ENCODE data around the gene NEUROG1. TPM values are rescaled to one million over a fixed set of nuclear protein-coding genes. Genes with fewer than 3 reads are reported as not detected.

NEUROG1 gene
- total and polyA plus RNA-seq, 2 donors from 2014 or later: not detected

DNA sequence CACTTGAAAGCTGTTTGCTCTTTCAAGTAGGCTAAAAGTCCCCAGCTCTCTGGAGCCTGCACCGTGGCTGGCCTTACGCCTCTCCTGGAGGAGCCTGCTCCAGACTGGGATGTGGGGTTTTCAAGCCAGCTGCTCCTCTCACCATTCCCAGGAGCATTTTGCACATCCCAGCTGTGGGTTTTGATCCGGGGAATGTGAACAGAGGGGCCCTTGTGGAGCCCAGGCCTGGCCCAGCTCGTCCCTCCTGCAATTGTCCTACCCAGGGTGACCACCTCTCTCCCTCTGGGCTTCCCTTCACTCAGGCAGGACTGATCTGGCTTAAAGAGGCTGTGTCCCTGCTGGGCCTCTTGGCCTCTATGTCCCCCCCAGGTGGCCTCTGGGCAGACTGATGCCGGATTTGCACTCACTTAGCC lies 51.1 kb downstream of the NEUROG1 start:
- DNase-seq (no peak), FAIRE-seq (no peak)
- no peak for TF ChIP-seq CTCF (IDR thresholded peaks at IDR 0.05; ENCODE audit: borderline replicate concordance, extremely low read depth, insufficient read depth)
- Histone ChIP-seq H3K9me3 (ENCODE audit: control insufficient read depth in 2 of 3, insufficient read depth in 1 of 3, low read length in 3 of 3) (no peaks in the 10 kb centered on the region), H3K36me3 (ENCODE audit: control insufficient read depth in 2 of 3, insufficient read depth in 3 of 3, low read length in 3 of 3) (no peaks in the 10 kb centered on the region), H3K9ac (ENCODE audit: low read length in 3 of 3) (no peak overlapping the region), H3K27me3 (ENCODE audit: control insufficient read depth, insufficient read depth, low read length) (peaks cover 15% of the 10 kb centered on the region), H3K27ac (ENCODE audit: low read depth in 2 of 2, low read length in 2 of 2) (no peak overlapping the region), H3K4me1 (ENCODE audit: control insufficient read depth in 2 of 3, insufficient read depth in 2 of 3, low read depth in 1 of 3, low read length in 3 of 3) (no peaks in the 10 kb centered on the region), H3K4me3 (ENCODE audit: low read length in 3 of 3) (no peak overlapping the region)
- intact Hi-C loops (cut with DNase I): no loop called here

Other genes with a start within 250 kb of the NEUROG1 start
- 144 TPM for gene MACROH2A1, start 136.7 kb downstream of the NEUROG1 start, total RNA-seq
- 99.4 TPM for gene MACROH2A1, start 136.7 kb downstream of the NEUROG1 start, polyA plus RNA-seq (ENCODE audit: insufficient read depth, low read depth, low replicate concordance)
- not detected for gene DCANP1, start 88.6 kb downstream of the NEUROG1 start, total RNA-seq
- not detected for gene DCANP1, start 88.6 kb downstream of the NEUROG1 start, polyA plus RNA-seq (ENCODE audit: insufficient read depth, low read depth, low replicate concordance)
- gene TIFAB, start 83.6 kb downstream of the NEUROG1 start, total RNA-seq: 0.13 TPM
- gene TIFAB, start 83.6 kb downstream of the NEUROG1 start, polyA plus RNA-seq (ENCODE audit: insufficient read depth, low read depth, low replicate concordance): not detected
- gene CXCL14, start 43.0 kb upstream of the NEUROG1 start, total RNA-seq: 104 TPM
- 414 TPM for gene CXCL14, start 43.0 kb upstream of the NEUROG1 start, polyA plus RNA-seq (ENCODE audit: insufficient read depth, low read depth, low replicate concordance)